Dedifferentiated amniotic fluid mesenchymal stem cell (primary cell): ENCODE data around the gene DEK.

ENCODE experiments used
- DNase-seq: peaks from one replicate; pipeline ENCODE4 v3.0.0-alpha.2; 2016; ENCODE audit errors: extremely low spot score

DEK gene

DNA sequence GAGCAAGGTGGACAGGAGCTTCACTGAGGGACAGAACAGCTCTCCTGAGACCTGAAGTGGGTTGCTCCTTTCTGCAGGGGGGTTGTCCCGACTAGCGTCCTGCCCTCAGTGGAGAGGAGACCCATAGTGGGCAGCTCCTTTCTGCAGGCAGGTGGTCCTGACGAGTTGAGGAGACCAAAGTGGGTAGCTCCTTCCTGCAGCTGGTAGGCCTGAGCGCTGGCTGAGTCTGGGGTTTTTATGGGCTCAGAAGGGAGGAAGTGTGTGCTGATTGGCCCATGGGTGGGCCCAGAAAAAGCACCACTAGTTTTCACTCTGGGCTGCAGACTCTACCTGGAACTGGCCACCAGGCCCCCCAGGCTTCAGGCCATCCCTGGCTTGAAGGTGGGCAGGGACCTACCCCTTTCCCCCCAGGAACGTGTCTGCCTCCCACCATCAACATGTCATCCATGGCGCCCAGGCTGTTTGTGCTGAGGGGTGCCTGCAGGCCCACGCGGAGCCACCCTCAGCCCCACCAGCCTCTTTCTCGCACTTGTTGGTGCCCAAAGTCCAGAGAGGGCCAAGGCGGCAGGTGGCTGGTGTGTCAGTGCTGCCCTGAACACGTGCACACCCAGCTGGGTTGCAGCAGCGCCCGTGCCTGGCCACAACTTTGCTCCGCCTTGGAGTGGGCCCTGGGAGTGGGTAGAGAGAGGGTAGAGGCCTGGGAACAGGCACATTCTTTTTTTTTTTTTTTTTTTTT lies 1.6 kb upstream of the DEK start:
- DNase-seq, result no peak

- DNase-seq, result no peak
Observed at GRCh38 chr6:18264923-18265377, 620 bp upstream of the DEK start.

DNA sequence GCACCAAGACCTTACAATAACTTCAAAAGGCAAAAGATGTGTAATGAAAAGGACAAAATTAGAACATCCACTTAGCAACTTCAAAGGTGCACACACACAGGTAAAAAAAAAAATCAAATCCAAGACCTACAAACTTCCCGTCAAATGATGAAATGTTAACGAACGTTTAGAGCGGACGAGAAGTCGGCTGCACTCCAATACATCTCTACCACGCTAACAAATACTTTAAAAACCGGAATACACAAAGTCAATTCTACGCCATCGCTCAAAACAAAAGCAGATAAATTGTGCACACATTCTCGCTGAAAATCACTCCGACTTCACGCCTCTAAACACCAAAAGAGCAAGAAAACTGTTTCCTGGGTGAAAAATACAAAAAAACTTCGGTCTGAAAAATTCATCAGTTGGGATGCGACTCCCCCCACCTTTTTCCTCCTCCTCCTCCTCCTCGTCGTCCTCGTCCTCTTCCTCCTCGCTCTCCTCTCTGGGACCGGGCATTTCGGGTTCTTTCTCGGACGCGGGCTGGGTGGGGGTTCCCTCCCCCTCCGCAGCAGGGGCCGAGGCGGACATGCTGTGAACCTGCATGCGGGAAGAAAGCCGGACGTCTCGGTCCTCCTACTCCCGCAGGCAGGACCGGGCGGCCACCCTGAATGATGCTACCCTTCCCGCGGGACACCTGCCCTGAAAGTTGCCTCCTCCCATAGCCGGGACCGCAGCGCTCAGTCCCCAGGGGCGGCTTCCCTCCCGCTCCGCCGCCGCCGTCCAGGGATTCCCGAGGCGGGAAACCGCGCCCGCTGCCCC lies 712 bp downstream of the DEK start:
- DNase-seq, result peak; percentile 30

DNA sequence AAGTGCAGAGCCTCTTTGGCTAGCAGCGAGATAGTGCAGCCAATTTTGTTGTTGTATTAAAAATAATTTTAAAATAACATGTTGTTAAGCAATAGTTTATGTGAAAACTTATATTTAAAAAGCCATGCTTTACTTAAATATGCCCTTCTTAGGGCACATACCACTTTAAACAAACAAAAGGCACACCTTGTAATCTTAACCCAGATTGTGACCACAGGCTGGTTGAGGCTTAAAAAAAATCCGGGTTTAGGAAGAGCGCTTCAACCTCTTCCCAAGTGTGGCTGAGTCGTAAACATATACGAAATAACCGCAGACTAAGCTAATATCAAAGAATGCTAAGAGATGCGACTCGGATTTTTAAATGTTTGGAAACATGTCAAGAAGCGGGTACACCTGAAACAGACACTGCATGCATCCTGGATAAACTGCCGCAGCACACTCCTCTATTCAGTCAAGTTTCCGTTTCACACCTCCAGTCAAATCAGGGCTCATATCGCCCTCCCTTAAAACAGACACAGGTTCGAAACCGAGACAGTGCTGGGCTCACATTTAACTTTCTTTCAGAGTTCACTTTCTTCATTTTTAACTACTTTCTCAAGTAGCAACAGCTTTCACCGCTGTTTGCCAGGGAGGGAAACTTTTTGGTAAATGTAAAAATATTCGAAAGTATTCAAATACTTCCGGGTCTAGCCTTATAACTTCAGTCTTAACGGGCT lies 1.5 kb downstream of the DEK start:
- no peak for DNase-seq

DNA sequence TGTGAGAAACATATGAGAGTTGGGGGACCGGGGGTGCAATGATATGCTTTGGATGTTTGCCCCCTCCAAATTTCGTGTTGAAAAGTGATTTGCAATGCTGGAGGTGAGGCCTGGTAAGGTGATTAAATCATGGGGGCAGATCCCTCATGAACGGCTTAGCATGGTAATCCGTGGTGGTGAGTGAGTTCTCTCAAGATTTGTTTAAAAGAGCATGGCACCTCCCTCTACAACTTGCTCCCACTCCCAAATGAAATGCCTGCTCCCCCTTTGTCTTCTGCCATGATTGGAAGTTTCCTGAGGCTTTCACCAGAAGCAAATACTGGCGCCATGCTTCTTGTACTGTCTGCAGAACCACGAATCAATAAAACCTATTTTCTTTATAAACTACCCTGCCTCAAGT lies 2.5 kb downstream of the DEK start:
- no peak for DNase-seq

- DNase-seq, result peak; percentile 27
Observed at GRCh38 chr6:18260448-18261106, 3.8 kb downstream of the DEK start.

- DNase-seq, result no peak
Observed at GRCh38 chr6:18259675-18260447, 4.5 kb downstream of the DEK start.

DNA sequence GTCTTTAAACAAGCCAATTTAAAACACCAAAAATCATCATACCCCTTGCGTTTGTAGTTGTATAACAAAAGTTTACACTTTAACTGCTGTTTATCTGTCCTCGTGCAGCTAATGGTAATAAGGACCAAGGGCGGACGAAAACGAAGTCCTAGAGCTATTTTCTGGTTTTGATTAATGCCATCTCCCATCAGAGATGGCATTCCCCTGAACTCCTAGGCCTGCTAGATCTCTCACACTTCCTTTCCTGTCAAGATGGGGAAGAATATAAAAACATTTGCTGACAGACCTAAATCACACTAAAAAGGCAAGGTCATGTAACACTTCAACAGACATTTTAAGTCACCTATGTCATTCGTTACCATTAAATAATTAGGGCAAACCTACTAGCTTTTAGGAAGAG lies 9.5 kb downstream of the DEK start:
- DNase-seq, result no peak

DNA sequence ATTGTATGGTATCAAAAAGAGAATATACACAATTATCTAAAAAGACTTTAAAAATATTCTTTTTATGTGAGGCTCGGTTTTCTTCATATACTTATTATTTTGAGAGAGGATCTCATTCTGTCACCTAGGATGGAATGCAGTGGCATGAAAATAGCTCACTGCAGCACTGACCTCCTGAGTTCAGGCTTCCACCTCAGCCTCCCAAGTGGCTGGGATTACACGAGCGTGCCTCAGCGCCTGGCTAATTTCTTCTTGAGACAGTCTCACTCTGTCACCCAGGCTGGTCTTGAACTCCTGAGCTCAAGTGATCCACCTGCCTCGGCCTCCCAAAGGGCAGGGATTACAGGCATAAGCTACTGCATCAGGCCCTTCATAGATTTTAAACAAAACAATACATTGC lies 10.7 kb downstream of the DEK start:
- no peak for DNase-seq

- DNase-seq, result no peak
Observed at GRCh38 chr6:18249271-18249670, 15.1 kb downstream of the DEK start.

DNA sequence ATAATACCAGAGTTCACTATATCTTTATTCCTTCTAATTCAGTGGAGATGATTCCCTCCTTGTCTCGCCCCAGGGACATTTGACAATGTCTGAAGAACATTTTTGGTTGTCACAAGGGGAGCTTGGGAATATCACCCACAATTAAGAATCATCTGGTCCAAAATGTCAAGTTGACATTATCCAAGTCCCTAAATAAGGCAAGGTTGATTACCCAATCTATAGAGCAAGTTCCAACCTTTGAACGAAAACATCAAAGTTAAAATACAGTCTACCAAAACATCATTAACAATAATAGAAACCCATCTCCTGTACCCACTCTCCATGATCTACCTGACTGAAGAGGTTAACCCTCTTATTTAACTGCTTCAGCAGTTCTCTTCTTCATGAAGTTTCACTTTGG lies 15.6 kb downstream of the DEK start:
- no peak for DNase-seq

DNA sequence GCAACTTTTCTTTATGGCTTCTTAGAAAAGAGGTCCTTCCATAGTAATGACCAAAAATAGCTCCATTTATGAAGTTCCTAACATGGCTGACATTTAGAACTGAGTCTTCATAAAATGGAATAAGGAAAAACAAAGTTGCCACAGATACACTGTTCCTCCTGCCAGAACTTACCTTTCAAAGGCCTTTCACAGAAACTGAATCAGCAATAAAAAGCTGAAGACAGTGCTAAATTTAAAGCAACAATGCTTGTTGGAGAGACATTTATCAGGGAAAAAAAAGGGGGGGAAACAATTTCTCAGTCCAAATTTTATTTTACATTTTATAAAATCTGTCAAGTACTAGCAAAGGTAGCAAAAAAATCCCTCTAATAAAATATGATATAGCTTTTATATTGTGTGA lies 17.3 kb downstream of the DEK start:
- no peak for DNase-seq

DNA sequence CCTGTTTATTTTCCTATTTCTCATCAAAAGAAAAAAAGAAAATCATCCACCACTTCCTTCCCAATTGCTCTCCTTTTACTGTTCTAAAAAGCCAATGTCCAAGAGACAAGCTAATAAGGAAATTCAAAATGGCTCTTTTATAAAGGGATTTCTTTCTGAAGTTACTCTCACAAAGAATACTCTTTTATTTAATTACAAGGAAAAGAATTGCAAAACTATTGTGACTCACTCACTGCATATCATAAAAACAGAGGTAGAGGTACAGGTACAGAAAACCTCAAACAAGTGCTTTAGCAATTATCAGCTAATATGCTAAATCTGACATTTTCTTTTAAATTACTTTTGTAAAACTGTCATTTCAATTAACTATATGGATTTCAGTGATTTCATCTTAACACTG lies 18.1 kb downstream of the DEK start:
- DNase-seq, result no peak

- no peak for DNase-seq
Observed at GRCh38 chr6:18245642-18246041, 18.7 kb downstream of the DEK start.

DNA sequence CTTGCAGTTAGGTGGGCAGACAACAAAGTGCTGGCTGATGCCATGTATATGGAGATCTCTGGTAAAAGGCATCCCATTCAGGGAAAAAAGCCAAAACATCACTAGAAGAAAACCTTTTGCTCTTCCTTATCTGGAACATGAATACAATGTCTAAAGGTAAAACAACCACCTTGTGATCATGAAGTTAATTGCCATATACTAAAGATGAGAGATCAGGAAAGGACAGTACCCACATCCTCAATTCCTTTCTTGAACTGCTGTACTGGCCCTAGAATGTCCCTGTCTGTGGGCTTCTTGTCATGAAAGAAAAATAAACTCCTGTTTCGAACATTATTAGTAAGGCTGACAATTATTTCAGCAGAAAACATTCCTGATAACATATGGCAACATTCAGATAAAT lies 19.3 kb downstream of the DEK start:
- no peak for DNase-seq

- DNase-seq, result no peak
Observed at GRCh38 chr6:18244251-18244650, 20.1 kb downstream of the DEK start.

DNA sequence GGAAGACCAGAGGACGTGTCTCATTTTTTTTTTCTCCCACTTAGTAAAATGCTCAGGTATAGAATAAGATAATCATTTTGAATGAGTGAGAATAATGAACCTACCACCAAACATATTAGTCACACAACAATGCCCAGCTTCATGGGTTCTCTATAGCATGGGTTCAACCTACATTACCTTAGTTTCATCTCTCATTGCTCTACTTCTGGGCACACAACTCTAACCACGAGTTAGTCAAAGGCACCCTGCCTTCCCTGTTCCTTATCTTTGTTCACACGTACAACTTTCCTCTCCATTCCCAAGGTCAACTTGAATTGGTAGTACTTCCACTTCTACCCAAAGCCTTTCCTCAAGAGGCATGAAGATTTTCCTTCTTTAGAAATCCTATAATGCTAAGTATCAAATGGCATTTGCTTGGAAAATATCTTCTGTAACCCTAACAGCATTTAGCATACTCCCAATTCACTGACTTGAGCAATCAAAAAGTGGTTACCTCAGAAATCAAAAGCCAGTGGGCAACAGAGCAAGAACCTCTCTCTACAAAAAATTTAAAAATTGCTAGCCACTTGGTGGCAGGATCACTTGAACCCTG lies 20.9 kb downstream of the DEK start:
- DNase-seq, result no peak

DNA sequence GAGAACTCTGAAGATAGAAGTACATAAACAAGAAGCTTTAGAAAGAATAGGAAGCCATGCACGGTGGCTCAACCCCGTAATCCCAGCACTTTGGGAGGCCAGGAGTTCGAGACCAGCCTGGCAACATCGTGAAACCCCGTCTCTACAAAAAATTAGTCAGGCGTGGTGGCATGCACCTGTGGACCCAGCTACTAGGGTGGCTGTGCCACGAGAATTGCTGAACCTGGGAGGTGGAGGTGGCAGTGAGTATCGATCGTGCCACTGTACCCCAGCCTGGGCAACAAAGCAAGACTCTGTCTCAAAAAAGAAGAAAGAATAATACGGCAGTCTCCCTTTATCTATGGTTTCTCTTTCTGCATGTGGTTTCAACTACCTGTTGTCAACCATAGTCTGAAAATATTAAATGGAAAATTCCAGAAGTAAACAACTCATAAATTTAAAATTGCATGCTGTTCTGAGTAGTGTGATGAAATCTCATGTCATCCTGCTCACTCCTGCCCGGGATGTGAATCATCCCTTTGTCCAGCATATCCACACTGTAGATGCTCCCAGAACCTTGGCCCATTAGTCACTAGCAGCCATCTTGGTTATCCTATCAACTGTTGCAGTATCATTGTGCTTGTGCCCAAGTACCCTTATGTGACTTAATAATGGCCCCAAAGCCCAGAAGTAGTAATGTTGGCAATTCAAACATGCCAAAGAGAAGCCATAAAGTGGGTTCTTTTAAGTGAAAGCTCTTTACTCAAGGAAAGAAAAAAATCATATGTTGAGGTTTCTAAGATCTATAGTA lies 22.1 kb downstream of the DEK start:
- DNase-seq, result peak; percentile 67

- no peak for DNase-seq
Observed at GRCh38 chr6:18241208-18242038, 22.9 kb downstream of the DEK start.
